HG03045 (cell line): Measurements from ENCODE around the gene SEMA3B.
"Not testable (repeated sequence)": the region's sequence is repeated elsewhere in the genome, so short reads cannot be mapped to it uniquely, and the experiment has no call there.

ENCODE experiments used
- ATAC-seq: cut with Tn5 transposase; IDR thresholded peaks from one replicate; pipeline ENCODE4 v1.9.1; 2021; ENCODE audit warnings: mild to moderate bottlenecking, moderate library complexity; ENCODE audit not compliant: unreplicated experiment

SEMA3B gene

GRCh38 chr3:50312041-50312440 lies 43.1 kb downstream of the SEMA3B start:
- ATAC-seq, result not testable (repeated sequence)

GRCh38 chr3:50314342-50314741 lies 45.4 kb downstream of the SEMA3B start:
- ATAC-seq, result no peak

DNA sequence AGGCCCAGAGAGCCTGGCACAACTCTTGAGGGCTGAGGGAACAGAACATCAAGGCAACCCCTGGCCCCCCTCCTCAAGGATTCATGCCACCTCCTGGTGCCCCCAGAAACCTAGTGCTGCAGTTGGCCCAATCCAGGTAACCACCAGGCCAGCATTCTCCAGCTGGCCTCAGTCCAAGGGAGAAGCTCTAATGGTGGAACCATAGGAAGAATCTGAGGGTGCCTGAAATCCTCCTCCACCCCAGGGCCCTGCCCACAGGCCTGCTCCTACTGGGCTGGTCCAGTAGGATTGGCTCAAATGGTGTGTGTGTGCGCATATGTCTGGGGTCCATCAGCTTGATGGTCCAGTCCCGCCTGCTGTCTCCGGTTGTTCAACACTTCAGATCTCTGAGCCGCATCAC lies 45.9 kb downstream of the SEMA3B start:
- no peak for ATAC-seq

DNA sequence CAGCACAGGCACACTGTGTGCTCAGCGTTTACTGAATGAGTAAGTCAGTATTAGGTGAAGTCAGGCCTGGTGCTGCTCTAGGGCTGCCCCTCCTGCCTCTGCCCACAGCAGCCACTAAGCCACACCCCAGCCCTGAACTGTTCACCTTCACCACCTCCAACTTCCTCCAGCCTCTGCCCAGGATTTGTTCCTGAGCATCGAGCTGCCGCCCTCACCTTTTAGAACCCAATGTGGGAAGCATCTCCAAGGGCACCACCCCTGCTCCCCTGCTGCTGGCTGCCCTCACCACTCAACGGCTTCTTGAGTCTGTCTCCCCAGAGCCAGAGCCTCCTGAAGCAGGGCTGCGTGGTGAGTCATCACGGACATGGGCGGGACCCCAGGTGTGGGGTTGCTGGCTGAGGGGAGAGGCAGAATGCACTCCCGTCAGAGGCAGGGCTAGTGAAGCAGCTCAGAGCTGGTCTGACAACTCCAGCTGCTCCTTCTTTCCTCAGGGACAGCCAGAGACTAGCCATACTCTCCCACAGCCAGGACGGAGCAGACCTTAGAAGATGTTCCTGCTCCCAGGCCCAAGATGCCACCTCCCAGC lies 47.8 kb downstream of the SEMA3B start:
- no peak for ATAC-seq

GRCh38 chr3:50317300-50317699 lies 48.4 kb downstream of the SEMA3B start:
- no peak for ATAC-seq

GRCh38 chr3:50318163-50318562 lies 49.2 kb downstream of the SEMA3B start:
- no peak for ATAC-seq

DNA sequence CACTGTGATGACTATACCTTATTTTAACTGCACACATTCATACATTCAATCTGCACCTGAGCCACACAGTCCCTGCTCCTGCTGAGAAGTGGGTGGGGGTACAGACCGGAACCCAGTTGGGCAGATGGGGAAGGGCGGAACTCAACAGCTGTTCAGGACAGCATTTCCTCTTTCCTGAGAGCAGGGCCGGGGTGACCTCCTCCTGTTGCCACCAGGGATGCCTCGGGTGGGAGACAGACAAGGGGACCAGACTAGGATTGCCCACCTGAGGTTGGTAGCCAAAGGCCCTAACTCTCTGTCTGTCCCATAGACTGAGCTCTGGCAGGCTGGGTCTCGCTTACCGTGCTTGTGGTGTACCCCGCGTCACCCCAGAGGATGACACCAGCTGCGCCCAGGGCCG lies 49.7 kb downstream of the SEMA3B start:
- ATAC-seq, result no peak

- ATAC-seq, result no peak
Observed at GRCh38 chr3:50319181-50319893, 50.4 kb downstream of the SEMA3B start.

DNA sequence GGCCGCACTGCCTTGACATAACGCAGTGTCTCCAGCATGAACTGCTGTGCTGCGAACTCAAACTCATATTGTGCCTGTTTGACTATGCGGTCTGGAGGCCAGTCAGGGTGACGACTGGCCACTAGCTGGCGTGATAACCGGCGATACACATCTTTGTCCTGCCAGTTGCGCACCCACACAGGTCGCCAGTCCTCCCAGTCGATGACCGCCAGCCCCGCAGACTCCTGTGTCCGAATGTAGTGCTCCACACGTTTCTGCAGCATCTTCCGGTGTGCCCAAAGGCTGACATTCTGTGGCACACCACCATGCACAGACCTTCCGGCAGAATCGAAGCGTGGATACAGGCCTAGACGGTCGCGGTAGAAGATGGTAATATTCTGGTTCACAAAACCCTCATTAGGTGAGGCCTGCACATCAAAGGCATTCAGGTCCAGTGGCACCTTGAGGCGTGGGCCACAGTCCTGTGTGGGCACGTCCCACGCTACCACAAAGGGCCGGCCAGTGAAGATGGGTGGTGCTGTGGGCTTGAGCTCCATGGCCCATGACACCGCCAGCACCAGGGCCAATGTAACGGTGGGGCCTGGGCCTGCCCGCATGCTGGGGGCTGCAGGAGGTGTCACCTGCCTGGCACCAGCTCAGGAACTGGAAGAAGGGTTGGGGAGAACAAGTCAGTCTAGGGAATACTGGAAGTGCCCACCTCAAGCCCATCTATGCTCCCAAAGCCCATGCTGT lies 51.1 kb downstream of the SEMA3B start:
- no peak for ATAC-seq

DNA sequence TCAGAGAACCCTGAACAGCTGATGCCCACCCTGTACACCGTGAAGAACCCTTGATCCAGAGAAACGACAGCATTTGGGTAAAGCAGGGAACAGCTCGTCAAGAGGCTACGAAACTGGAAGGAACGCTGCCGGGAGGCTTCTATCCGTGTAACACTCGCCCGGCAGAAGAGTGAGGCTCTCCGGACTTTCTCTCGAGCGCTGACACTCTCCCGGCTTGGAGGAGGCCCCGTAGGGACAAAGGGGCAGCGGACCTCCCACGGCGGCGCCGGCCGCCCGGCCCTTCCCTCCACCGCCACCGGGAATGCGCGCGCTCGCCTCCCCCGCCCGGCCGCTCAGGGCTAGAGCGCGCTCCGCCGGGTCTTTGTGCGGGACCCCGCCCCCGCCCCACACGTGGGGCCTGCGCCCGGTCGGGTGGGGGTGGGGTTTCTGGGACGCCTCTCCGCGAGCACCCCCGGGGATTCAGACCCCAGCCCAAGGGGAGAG lies 51.9 kb downstream of the SEMA3B start:
- peak; percentile 50 for ATAC-seq

DNA sequence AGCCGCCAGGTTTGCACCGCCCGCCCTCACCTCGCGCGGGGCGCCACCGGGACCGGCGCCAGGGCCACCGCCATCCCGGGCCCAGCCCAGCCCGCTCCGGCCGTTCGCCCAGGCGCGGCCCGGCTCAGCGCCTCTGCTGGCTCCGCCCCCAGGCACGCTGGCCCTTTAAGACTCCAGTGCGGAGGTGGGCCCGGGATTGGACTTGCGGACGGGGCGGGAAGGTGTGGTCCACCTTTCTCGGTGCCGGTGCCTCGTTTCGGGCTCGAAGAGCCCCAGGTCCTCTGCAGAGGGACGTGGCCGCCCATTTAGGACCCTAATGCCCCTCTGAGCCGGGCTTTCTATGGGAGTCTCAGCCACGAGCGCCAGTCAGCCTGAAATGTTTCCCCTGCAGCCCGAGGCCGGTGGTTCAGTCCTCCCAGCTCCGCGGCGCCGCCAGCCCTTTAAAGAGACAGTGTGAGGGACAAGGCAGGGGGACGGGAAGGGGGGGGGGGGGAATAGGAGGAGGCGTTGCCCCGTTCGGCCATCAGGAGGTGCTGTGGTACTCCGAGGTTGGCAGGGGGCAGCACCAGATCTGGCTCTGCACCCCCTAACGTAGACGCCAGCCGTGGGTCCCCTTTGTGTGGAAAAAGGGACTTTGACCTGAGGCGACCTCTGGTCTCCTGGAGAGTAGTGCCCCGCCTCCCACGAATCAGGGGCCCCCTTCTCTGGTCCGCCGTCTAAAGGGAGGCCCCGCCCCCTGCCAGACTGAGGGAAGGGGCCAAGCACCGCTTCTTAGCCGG lies 52.6 kb downstream of the SEMA3B start:
- peak; percentile 75 for ATAC-seq

- ATAC-seq, result no peak
Observed at GRCh38 chr3:50322115-50322385, 53.1 kb downstream of the SEMA3B start.

GRCh38 chr3:50322386-50323091 lies 53.6 kb downstream of the SEMA3B start, which contains the start of gene HYAL2:
Gene HYAL2, minus strand, starts transcription at chr3:50322745. Its CDS starts 2,256 bp downstream, at chr3:50320489.
- no peak for ATAC-seq

- no peak for ATAC-seq
Observed at GRCh38 chr3:50323092-50323600, 54.2 kb downstream of the SEMA3B start.

- ATAC-seq, result no peak
Observed at GRCh38 chr3:50323614-50324199, 54.8 kb downstream of the SEMA3B start.

- ATAC-seq, result no peak
Observed at GRCh38 chr3:50324351-50325112, 55.6 kb downstream of the SEMA3B start.

DNA sequence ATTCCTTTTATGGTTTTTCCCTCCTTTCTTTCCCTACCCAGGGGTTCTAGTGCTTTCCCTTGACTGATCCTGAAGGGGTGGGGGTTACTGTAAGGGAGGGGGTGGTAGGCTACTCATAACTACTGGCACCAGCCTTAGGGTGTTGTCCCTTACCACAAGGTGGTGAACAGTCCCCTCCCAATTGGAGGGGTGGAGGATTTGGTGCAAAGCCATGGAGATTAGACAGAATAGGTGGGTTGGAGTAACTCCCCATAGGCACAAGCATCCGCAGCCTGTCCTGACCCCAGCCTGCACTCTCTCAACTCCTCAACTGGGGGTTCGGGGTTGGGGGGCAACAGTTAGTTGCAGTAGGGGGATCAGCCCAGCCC lies 56.1 kb downstream of the SEMA3B start:
- ATAC-seq, result no peak

- no peak for ATAC-seq
Observed at GRCh38 chr3:50325497-50326181, 56.7 kb downstream of the SEMA3B start.

DNA sequence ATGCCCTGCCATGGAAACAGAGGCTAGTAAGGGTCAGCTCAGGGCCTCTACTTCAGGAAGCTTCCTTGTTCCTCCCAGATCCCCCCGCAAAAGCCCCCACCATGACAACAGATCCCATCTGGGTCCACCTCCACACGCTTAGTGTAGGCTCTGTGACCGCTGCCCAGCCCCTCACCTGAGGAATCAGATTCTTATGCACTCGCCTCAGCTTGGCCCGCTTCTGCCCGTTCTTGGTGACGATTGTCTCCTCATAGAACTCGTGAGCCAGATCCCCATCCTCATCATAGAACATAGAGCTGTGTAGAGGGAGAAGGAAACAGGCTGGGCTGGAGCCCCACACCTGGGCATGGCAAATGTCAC lies 57.2 kb downstream of the SEMA3B start:
- ATAC-seq, result no peak
